Measurements from ENCODE around the gene INF2. TPM values are rescaled to one million over a fixed set of nuclear protein-coding genes. Genes with fewer than 3 reads are reported as not detected.
A peak's percentile ranks its signal among the peaks of the same experiment; 100 is the strongest.

INF2 gene
- total RNA-seq, 4 donors from 2014 or later, result 51.5 to 129 (median 66.7) TPM

DNA sequence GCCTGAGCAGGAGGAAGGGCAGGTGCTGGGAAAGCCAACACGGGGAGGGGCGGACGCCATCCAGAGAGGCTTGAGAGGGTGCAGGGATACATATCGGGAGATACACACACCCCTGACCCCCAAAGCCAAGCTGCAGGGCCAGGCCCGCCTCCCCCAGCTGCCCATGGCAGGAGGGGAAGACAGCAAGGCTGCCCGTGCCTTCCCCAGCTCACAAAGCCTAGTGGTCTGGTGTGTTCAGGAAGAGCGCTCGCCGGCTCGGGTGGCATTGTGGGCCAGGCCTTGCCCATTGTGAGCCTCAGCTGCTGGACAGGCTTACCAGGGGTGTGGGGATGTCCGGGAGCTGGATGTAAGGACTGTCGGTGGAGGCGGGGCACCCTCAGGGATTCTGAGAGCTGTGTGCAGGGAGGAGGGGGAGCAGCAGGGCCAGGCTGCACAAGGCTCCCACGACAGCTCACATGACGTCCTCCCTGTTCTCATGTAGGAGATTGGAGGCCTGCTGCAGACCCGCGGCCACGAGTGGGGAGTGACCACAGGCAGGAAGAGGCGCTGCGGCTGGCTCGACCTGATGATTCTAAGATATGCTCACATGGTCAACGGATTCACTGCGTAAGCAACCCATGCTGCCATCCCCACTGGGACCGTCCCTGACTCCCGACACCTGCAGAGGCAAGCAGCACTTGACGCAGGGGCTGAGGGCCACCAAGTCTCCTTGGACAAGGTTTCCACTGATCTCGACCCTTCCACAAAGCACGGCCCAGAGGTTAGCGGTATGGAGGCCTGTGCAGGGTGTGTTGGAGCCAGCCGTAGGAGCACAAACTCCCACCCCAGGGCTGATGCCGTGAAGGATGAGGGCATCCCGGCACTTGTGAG is 53.4 kb downstream of the INF2 start:
- Histone ChIP-seq H3K27ac (replicated peaks in 1 of 4) (no peak overlapping the region), H3K4me3 (no peak overlapping the region), H3K9me3 (no peaks in the 10 kb centered on the region), H3K4me1 (peaks cover 0 to 23% (median 20%) of the 10 kb centered on the region in 4 donors), H3K27me3 (no peaks in the 10 kb centered on the region), H3K36me3 (peaks cover 0 to 80% (median 26%) of the 10 kb centered on the region in 4 donors)
- TF ChIP-seq, protein P1, sequence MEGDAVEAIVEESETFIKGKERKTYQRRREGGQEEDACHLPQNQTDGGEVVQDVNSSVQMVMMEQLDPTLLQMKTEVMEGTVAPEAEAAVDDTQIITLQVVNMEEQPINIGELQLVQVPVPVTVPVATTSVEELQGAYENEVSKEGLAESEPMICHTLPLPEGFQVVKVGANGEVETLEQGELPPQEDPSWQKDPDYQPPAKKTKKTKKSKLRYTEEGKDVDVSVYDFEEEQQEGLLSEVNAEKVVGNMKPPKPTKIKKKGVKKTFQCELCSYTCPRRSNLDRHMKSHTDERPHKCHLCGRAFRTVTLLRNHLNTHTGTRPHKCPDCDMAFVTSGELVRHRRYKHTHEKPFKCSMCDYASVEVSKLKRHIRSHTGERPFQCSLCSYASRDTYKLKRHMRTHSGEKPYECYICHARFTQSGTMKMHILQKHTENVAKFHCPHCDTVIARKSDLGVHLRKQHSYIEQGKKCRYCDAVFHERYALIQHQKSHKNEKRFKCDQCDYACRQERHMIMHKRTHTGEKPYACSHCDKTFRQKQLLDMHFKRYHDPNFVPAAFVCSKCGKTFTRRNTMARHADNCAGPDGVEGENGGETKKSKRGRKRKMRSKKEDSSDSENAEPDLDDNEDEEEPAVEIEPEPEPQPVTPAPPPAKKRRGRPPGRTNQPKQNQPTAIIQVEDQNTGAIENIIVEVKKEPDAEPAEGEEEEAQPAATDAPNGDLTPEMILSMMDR (IDR thresholded peaks at IDR 0.05), result no peak
- TF ChIP-seq EP300 (IDR thresholded peaks at IDR 0.05) (no peak), POLR2AphosphoS5 (IDR thresholded peaks at IDR 0.05) (no peak), POLR2A (IDR thresholded peaks at IDR 0.05; ENCODE audit: low read depth) (no peak)
- intact Hi-C loops (cut with DNase I), result no loop called here
- no peak for DNase-seq (ENCODE audit: extremely low spot score)
- 92% methylated on average over 20 of the region's 32 CpGs for WGBS

GRCh38 chr14:104743461-104744380 is 54.3 kb downstream of the INF2 start:
- peaks cover 0 to 75% (median 26%) of the 10 kb centered on the region in 4 donors for H3K36me3 ChIP-seq
- WGBS, result 84% methylated on average over 27 of the region's 28 CpGs

GRCh38 chr14:104744484-104744883 is 55.1 kb downstream of the INF2 start:
- TF ChIP-seq POLR2AphosphoS5 (IDR thresholded peaks at IDR 0.05) (no peak), POLR2A (IDR thresholded peaks at IDR 0.05; ENCODE audit: low read depth) (no peak), EP300 (IDR thresholded peaks at IDR 0.05) (no peak)
- TF ChIP-seq, protein P1 (IDR thresholded peaks at IDR 0.05), result no peak
- H3K27ac ChIP-seq (replicated peaks in 1 of 4), result no peak overlapping the region
- 94% methylated on average over 9 of the region's 10 CpGs for WGBS
- intact Hi-C loops (cut with DNase I), result no loop called here
- no peaks in the 10 kb centered on the region for H3K27me3 ChIP-seq
- DNase-seq (ENCODE audit: extremely low spot score), result no peak
- peaks cover 0 to 68% (median 24%) of the 10 kb centered on the region in 4 donors for H3K36me3 ChIP-seq
- no peaks in the 10 kb centered on the region for H3K9me3 ChIP-seq
- H3K4me1 ChIP-seq, result peaks cover 0 to 38% (median 30%) of the 10 kb centered on the region in 4 donors
- no peak overlapping the region for H3K4me3 ChIP-seq

More at GRCh38 chr14:104743461-104744380, 54.3 kb downstream of the INF2 start:
- TF ChIP-seq, protein P1 (IDR thresholded peaks at IDR 0.05), result no peak
- TF ChIP-seq POLR2A (IDR thresholded peaks at IDR 0.05; ENCODE audit: low read depth) (no peak), POLR2AphosphoS5 (IDR thresholded peaks at IDR 0.05) (no peak), EP300 (IDR thresholded peaks at IDR 0.05) (no peak)
- peaks cover 0 to 30% (median 26%) of the 10 kb centered on the region in 4 donors for H3K4me1 ChIP-seq
- no peak overlapping the region for H3K4me3 ChIP-seq
- H3K9me3 ChIP-seq, result no peaks in the 10 kb centered on the region
- intact Hi-C loops (cut with DNase I), result no loop called here
- DNase-seq (ENCODE audit: extremely low spot score), result no peak
- H3K27ac ChIP-seq (replicated peaks in 1 of 4), result no peak overlapping the region
- no peaks in the 10 kb centered on the region for H3K27me3 ChIP-seq

DNA sequence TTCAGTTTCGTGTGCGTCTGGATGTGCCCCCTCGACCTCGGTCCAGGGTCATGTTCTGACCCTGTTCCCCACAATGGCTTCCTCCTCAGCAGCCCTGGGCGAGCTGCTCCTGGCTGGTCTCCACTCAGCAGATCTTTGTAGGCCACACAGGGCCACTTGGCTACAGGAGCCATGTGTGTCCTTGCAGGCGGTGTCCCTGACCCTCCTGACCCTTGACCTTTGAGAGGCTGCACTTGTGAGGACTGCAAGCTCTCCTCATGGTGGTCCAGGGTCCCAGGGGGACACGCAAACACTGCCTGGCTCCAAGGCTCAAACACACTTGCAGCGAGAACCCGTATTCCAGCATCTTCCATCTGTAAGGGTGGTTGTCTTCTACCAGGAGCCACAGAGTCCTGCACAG is 56.0 kb downstream of the INF2 start:
- Histone ChIP-seq H3K36me3 (peaks cover 0 to 58% (median 18%) of the 10 kb centered on the region in 4 donors), H3K4me3 (no peak overlapping the region), H3K4me1 (peaks cover 0 to 45% (median 32%) of the 10 kb centered on the region in 4 donors), H3K9me3 (no peaks in the 10 kb centered on the region), H3K27ac (replicated peaks in 1 of 4) (peak overlapping the region in 3 of 4 donors; percentile 49 to 70 (median 53)), H3K27me3 (no peaks in the 10 kb centered on the region)
- TF ChIP-seq POLR2AphosphoS5 (IDR thresholded peaks at IDR 0.05) (no peak), EP300 (IDR thresholded peaks at IDR 0.05) (no peak), POLR2A (IDR thresholded peaks at IDR 0.05; ENCODE audit: low read depth) (no peak)
- TF ChIP-seq, protein P1 (IDR thresholded peaks at IDR 0.05), result no peak
- intact Hi-C loops (cut with DNase I), result no loop called here
- WGBS, result 99% methylated on average over 8 of the region's 9 CpGs
- no peak for DNase-seq (ENCODE audit: extremely low spot score)

All from esophagus muscularis mucosa (tissue), 4 donors.